ENCODE results near the gene RPF1. TPM values are rescaled to one million over a fixed set of nuclear protein-coding genes. Genes with fewer than 3 reads are reported as not detected.

Gene RPF1
- polyA plus RNA-seq, 1 donor (not counting 4 experiments of a cell fraction or from before 2014, with no cell fraction given), result 57.8 TPM

GRCh38 chr1:84433258-84434080 lies 45.6 kb upstream of the RPF1 start:
- no peaks in the 10 kb centered on the region for H3K36me3 ChIP-seq (ENCODE audit: control insufficient read depth in 2 of 2, extremely low read depth in 1 of 2, insufficient read depth in 2 of 2, low read length in 2 of 2)
- H3K79me2 ChIP-seq (ENCODE audit: control insufficient read depth, insufficient read depth, low read length), result no peaks in the 10 kb centered on the region
- no peaks in the 10 kb centered on the region for H4K20me1 ChIP-seq (ENCODE audit: control insufficient read depth, extremely low read depth, insufficient read depth, low read length)
- H3K9me3 ChIP-seq (ENCODE audit: control insufficient read depth, low read depth, low read length), result no peaks in the 10 kb centered on the region
- H3K4me2 ChIP-seq (ENCODE audit: control insufficient read depth, extremely low read depth, insufficient read depth, low read depth, low read length), result peak overlapping the region; percentile 59
- no peak overlapping the region for H3K27ac ChIP-seq (ENCODE audit: control insufficient read depth, insufficient read depth, low read length)
- H2AFZ ChIP-seq (ENCODE audit: control insufficient read depth, low read length), result peak overlapping the region; percentile 4
- H3K9me1 ChIP-seq (ENCODE audit: control insufficient read depth, extremely low read depth, insufficient read depth, low read length), result no peaks in the 10 kb centered on the region
- FAIRE-seq (peak; percentile 81), DNase-seq (ENCODE audit: low read depth, low spot score) (no peak)
- H3K27me3 ChIP-seq (ENCODE audit: control insufficient read depth, extremely low read depth, insufficient read depth, low read length), result no peaks in the 10 kb centered on the region
- peaks cover 11% of the 10 kb centered on the region for H3K4me1 ChIP-seq (ENCODE audit: control insufficient read depth, extremely low read depth, insufficient read depth, low read length)
- no peak overlapping the region for H3K9ac ChIP-seq (ENCODE audit: control insufficient read depth, extremely low read depth, insufficient read depth, low read length)
- H3K4me3 ChIP-seq (ENCODE audit: control insufficient read depth in 2 of 3, extremely low read depth in 1 of 3, insufficient read depth in 2 of 3, low read depth in 1 of 3, low read length in 3 of 3), result peak overlapping the region in 2 of 3 experiments; percentile 26 to 34
- dilution Hi-C loops (cut with MboI; ENCODE audit: extremely low pct_ligation_motif_present, low sequenced_read_pairs), result no loop called here
- TF ChIP-seq CTCF (optimal IDR thresholded peaks at IDR 0.05 in 1 of 3, IDR thresholded peaks at IDR 0.05 in 1 of 3, conservative IDR thresholded peaks at IDR 0.05 in 1 of 3; ENCODE audit: extremely low read depth in 1 of 3, insufficient read depth in 2 of 3, low read length in 3 of 3) (peak; percentile 60 to 67 (median 63)), EZH2 (IDR thresholded peaks at IDR 0.05; ENCODE audit: low read length) (no peak)

GRCh38 chr1:84434081-84434769 lies 44.8 kb upstream of the RPF1 start:
- peaks cover 11% of the 10 kb centered on the region for H3K4me1 ChIP-seq (ENCODE audit: control insufficient read depth, extremely low read depth, insufficient read depth, low read length)
- H2AFZ ChIP-seq (ENCODE audit: control insufficient read depth, low read length), result no peak overlapping the region
- FAIRE-seq (no peak), DNase-seq (ENCODE audit: low read depth, low spot score) (no peak)
- no peak overlapping the region for H3K9ac ChIP-seq (ENCODE audit: control insufficient read depth, extremely low read depth, insufficient read depth, low read length)
- no peak overlapping the region for H3K4me3 ChIP-seq (ENCODE audit: control insufficient read depth in 2 of 3, extremely low read depth in 1 of 3, insufficient read depth in 2 of 3, low read depth in 1 of 3, low read length in 3 of 3)
- H3K4me2 ChIP-seq (ENCODE audit: control insufficient read depth, extremely low read depth, insufficient read depth, low read depth, low read length), result peak overlapping the region; percentile 17
- no peaks in the 10 kb centered on the region for H3K79me2 ChIP-seq (ENCODE audit: control insufficient read depth, insufficient read depth, low read length)
- H3K27me3 ChIP-seq (ENCODE audit: control insufficient read depth, extremely low read depth, insufficient read depth, low read length), result no peaks in the 10 kb centered on the region
- H3K36me3 ChIP-seq (ENCODE audit: control insufficient read depth in 2 of 2, extremely low read depth in 1 of 2, insufficient read depth in 2 of 2, low read length in 2 of 2), result no peaks in the 10 kb centered on the region
- TF ChIP-seq EZH2 (IDR thresholded peaks at IDR 0.05; ENCODE audit: low read length), result no peak
- no peak for TF ChIP-seq CTCF (optimal IDR thresholded peaks at IDR 0.05 in 1 of 3, IDR thresholded peaks at IDR 0.05 in 1 of 3, conservative IDR thresholded peaks at IDR 0.05 in 1 of 3; ENCODE audit: extremely low read depth in 1 of 3, insufficient read depth in 2 of 3, low read length in 3 of 3)
- no peaks in the 10 kb centered on the region for H3K9me3 ChIP-seq (ENCODE audit: control insufficient read depth, low read depth, low read length)
- dilution Hi-C loops (cut with MboI; ENCODE audit: extremely low pct_ligation_motif_present, low sequenced_read_pairs), result no loop called here
- no peaks in the 10 kb centered on the region for H3K9me1 ChIP-seq (ENCODE audit: control insufficient read depth, extremely low read depth, insufficient read depth, low read length)
- H3K27ac ChIP-seq (ENCODE audit: control insufficient read depth, insufficient read depth, low read length), result no peak overlapping the region
- no peaks in the 10 kb centered on the region for H4K20me1 ChIP-seq (ENCODE audit: control insufficient read depth, extremely low read depth, insufficient read depth, low read length)

All from keratinocyte (primary cell).